HepG2 (cell line): ENCODE results near the gene GDE1. TPM values are rescaled to one million over a fixed set of nuclear protein-coding genes. Genes with fewer than 3 reads are reported as not detected.
A peak's percentile ranks its signal among the peaks of the same experiment; 100 is the strongest.

ENCODE experiments used
- ATAC-seq: fragments of 200-7000 bp; cut with Tn5 transposase; 3 replicates; pipeline ENCODE4 v1.9.1; 2020; ENCODE audit warnings: mild to moderate bottlenecking, moderate library complexity
- BruUV-seq: library from RNA; stranded (reverse); fragments of 400-500 nt; replicated peaks from 2 replicates; lab custom pipeline; 2021; lab: Mats Ljungman, UMichigan
- CTCF ChIA-PET: fragments of 300-600 bp; formaldehyde crosslinking; extraction: SDS; loops from one replicate; lab custom pipeline; 2021; ENCODE audit warnings: low total read pairs, inconsistent platforms, low intra/inter-chr PET ratio; lab: Yijun Ruan, JAX
- POLR2A ChIA-PET: fragments of 350-600 bp; sonication (Branson Sonifier 250); formaldehyde crosslinking; loops from one replicate; lab custom pipeline; 2020; ENCODE audit warnings: antibody characterized with exemption, inconsistent platforms; lab: Yijun Ruan, JAX
- DNase-seq: peaks from one replicate; pipeline ENCODE4 v3.0.0-alpha.2; 2015; ENCODE audit warnings: low spot score
- FAIRE-seq: peaks from 3 replicates; lab custom pipeline; 2011; peaks lifted over from hg19 to GRCh38; lab: Jason Lieb, UNC
- H2AFZ ChIP-seq: one replicate; pipeline ENCODE4 v1.6.1; 2011; ENCODE audit warnings: low read length, inconsistent platforms
- H3K27ac ChIP-seq: fragments of 300-600 bp; 3 replicates; pipeline ENCODE4 v1.8.0; 2011; ENCODE audit warnings: mixed run types, mild to moderate bottlenecking, mixed read lengths, low read length, inconsistent platforms; ENCODE audit not compliant: insufficient read depth; ENCODE audit errors: extremely low read length
- H3K27me3 ChIP-seq, 2 experiments: fragments of 200-600 bp in 1 of 2; 2 replicates in 1 of 2; 3 replicates in 1 of 2; pipeline versions ENCODE4 v1.6.0 to v1.8.0; 2011; ENCODE audit warnings: low read length in 2 of 2, mild to moderate bottlenecking in 2 of 2, moderate library complexity in 2 of 2, inconsistent platforms in 1 of 2; ENCODE audit not compliant: insufficient read depth in 2 of 2, control insufficient read depth in 1 of 2
- H3K36me3 ChIP-seq, 2 experiments: fragments of 200-600 bp in 1 of 2; replicated peaks in 1 of 2; 2 replicates in 1 of 2; 3 replicates in 1 of 2; pipeline versions ENCODE4 v1.5.1 to v1.8.0; 2011; ENCODE audit warnings: low read length in 2 of 2, inconsistent platforms in 1 of 2; ENCODE audit not compliant: insufficient read depth in 2 of 2, control insufficient read depth in 1 of 2
- H3K4me1 ChIP-seq: 2 replicates; pipeline ENCODE4 v1.5.1; 2012; ENCODE audit warnings: low read length, inconsistent platforms; ENCODE audit not compliant: insufficient read depth
- H3K4me2 ChIP-seq: 2 replicates; pipeline ENCODE4 v1.6.0; 2011; ENCODE audit warnings: low read depth, low read length, inconsistent platforms
- H3K4me3 ChIP-seq, 3 experiments: fragments of 200-600 bp in 1 of 3; sonication (generic), shearing (Covaris generic) in 1 of 3; replicated peaks in 1 of 3; 2 replicates each; pipeline ENCODE4 v1.5.1; 2011 to 2016; ENCODE audit warnings: low read length in 3 of 3, inconsistent platforms in 2 of 3, low read depth in 2 of 3, mild to moderate bottlenecking in 2 of 3, control low read depth in 1 of 3, mixed read lengths in 1 of 3; ENCODE audit not compliant: insufficient read depth in 1 of 3
- H3K79me2 ChIP-seq: one replicate; pipeline ENCODE4 v1.6.1; 2011; ENCODE audit warnings: low read length, inconsistent platforms; ENCODE audit not compliant: insufficient read depth
- H3K9ac ChIP-seq: 2 replicates; pipeline ENCODE4 v1.6.0; 2011; ENCODE audit warnings: mild to moderate bottlenecking, low read depth, low read length, inconsistent platforms; ENCODE audit not compliant: insufficient read depth
- H3K9me3 ChIP-seq: 2 replicates; pipeline ENCODE4 v1.5.1; 2012; ENCODE audit warnings: mild to moderate bottlenecking, low read length
- H4K20me1 ChIP-seq: 2 replicates; pipeline ENCODE4 v1.6.0; 2011; ENCODE audit warnings: inconsistent platforms, mild to moderate bottlenecking, low read length, moderate library complexity; ENCODE audit not compliant: insufficient read depth
- BCLAF1 ChIP-seq: fragments of 450-650 bp; IDR thresholded peaks from 2 replicates; pipeline ENCODE4 v1.6.1; 2017; ENCODE audit warnings: mild to moderate bottlenecking
- CBX2 ChIP-seq, 2 experiments: fragments of 200-600 bp in 1 of 2; sonication (generic); formaldehyde crosslinking in 1 of 2; IDR thresholded peaks; 2 replicates each; pipeline versions ENCODE4 v1.7.0 to v1.8.1; 2018 to 2022; ENCODE audit warnings: low read depth in 2 of 2, low read length in 1 of 2, mild to moderate bottlenecking in 1 of 2, missing genetic modification reagents in 1 of 2
- FOXA3 ChIP-seq: IDR thresholded peaks from 2 replicates; pipeline ENCODE4 v1.6.1; 2016; ENCODE audit warnings: missing genetic modification reagents, missing compliant biosample characterization
- GLMP ChIP-seq: sonication (generic); formaldehyde crosslinking; IDR thresholded peaks from 2 replicates; pipeline ENCODE4 v1.9.0; 2021; ENCODE audit warnings: missing genetic modification reagents, mild to moderate bottlenecking, borderline replicate concordance
- HMGXB3 ChIP-seq: sonication (generic); formaldehyde crosslinking; IDR thresholded peaks from 2 replicates; pipeline ENCODE4 v1.4.0; 2020; ENCODE audit warnings: missing genetic modification reagents, borderline replicate concordance
- JARID2 ChIP-seq: sonication (generic); formaldehyde crosslinking; IDR thresholded peaks from 2 replicates; pipeline ENCODE4 v1.8.1; 2023; ENCODE audit warnings: missing genetic modification reagents, inconsistent platforms; ENCODE audit not compliant: insufficient replicate concordance
- MXI1 ChIP-seq: IDR thresholded peaks from 3 replicates; pipeline ENCODE4 v1.6.1; 2012; ENCODE audit warnings: low read depth, low read length, inconsistent platforms, borderline replicate concordance
- PPARG ChIP-seq: conservative IDR thresholded peaks from 2 replicates; pipeline ENCODE4 v1.6.1; 2016; ENCODE audit warnings: missing biosample characterization, missing genetic modification reagents
- RNF2 ChIP-seq: fragments of 450-650 bp; conservative IDR thresholded peaks from 2 replicates; pipeline ENCODE4 v1.6.1; 2016; ENCODE audit warnings: low read depth
- SNAI1 ChIP-seq: sonication (generic); formaldehyde crosslinking; IDR thresholded peaks from 2 replicates; pipeline ENCODE4 v1.5.0; 2020; ENCODE audit warnings: mild to moderate bottlenecking, missing genetic modification reagents, borderline replicate concordance
- TCF7 ChIP-seq: sonication (generic); IDR thresholded peaks from 2 replicates; pipeline ENCODE4 v1.6.1; 2016; ENCODE audit warnings: antibody characterized with exemption, low read depth
- ZNF350 ChIP-seq: sonication (generic); formaldehyde crosslinking; IDR thresholded peaks from 2 replicates; pipeline ENCODE4 v1.4.0; 2020; ENCODE audit warnings: mild to moderate bottlenecking, low read depth, missing genetic modification reagents, borderline replicate concordance
- ZNF589 ChIP-seq: sonication (generic); formaldehyde crosslinking; conservative IDR thresholded peaks from 2 replicates; pipeline ENCODE4 v1.8.0; 2022; ENCODE audit warnings: mild to moderate bottlenecking, moderate library complexity, missing genetic modification reagents
- ZNF7 ChIP-seq: IDR thresholded peaks from 2 replicates; pipeline ENCODE4 v1.6.1; 2016; ENCODE audit warnings: missing biosample characterization, missing genetic modification reagents
- ZNF704 ChIP-seq: sonication (generic); formaldehyde crosslinking; IDR thresholded peaks from 2 replicates; pipeline ENCODE4 v1.8.1; 2023; ENCODE audit warnings: mild to moderate bottlenecking, inconsistent platforms, moderate library complexity, missing genetic modification reagents, borderline replicate concordance
- WGBS: methylation state at CpG from one replicate; pipeline ENCODE4 v1.1.6; 2017; ENCODE audit warnings: low lambda C conversion rate; 5-methylcytosine and 5-hydroxymethylcytosine counted together
- in situ Hi-C: cut with HindIII; loops from 2 replicates; pipeline ENCODE4 v1.10.0; 2017; ENCODE audit warnings: low pct_unique_long_range_greater_than_20kb; ENCODE audit not compliant: extremely low pct_ligation_motif_present
- intact Hi-C: fragments of 100-400 bp; cut with micrococcal nuclease; formaldehyde crosslinking; loops from one replicate; pipeline ENCODE4 v1.10.0; 2022; ENCODE audit not compliant: unreplicated experiment
- polyA plus RNA-seq, 8 experiments: library from polyadenylated mRNA; depleted of rRNA in 3 of 8; stranded (reverse) in 7 of 8; unstranded in 1 of 8; fragments of >200 nt; fragmentation: Illumina TruSeq in 4 of 8; extraction: Trizol in 4 of 8; gene quantifications; 2 replicates each; pipeline versions ENCODE4 v1.2.1 to v1.2.3, GENCODE V29; 2011 to 2016; ENCODE audit warnings: low read depth in 4 of 8, missing spikeins in 1 of 8, mixed read lengths in 1 of 8; ENCODE audit not compliant: insufficient read depth in 1 of 8
- total RNA-seq, 5 experiments: library from RNA; depleted of rRNA; stranded (reverse); fragments of >200 nt; fragmentation: Illumina TruSeq; extraction: Trizol; gene quantifications; 2 replicates each; pipeline ENCODE4 v1.2.3, GENCODE V29; 2016; ENCODE audit warnings: low read depth in 1 of 5

GDE1 gene
- total and polyA plus RNA-seq, 2 of the 13 experiments (the other 11 are each of a cell fraction or from before 2014, with no cell fraction given): 35.9 to 59.0 TPM

GRCh38 chr16:19479302-19479721, 42.6 kb downstream of the GDE1 start:
- DNase-seq: peak; percentile 86
- no peak overlapping the region for H3K9ac ChIP-seq
- H3K4me2 ChIP-seq: peak overlapping the region; percentile 19; the same call in 1 of the 2 replicates
- H3K4me3 ChIP-seq: no peak overlapping the region
- POLR2A ChIA-PET: no interaction called here
- H3K9me3 ChIP-seq: no peaks in the 10 kb centered on the region
- in situ Hi-C loops (no loop called here), intact Hi-C loops (no loop called here)
- WGBS: 0% methylated on average over 3 of the region's 3 CpGs
- no peak overlapping the region for H3K27ac ChIP-seq
- H3K79me2 ChIP-seq: no peaks in the 10 kb centered on the region
- ATAC-seq: peak; percentile 73
- FAIRE-seq: peak; percentile 60
- peaks cover 33% of the 10 kb centered on the region for H3K4me1 ChIP-seq
- CTCF ChIA-PET: no interaction called here
- H3K36me3 ChIP-seq: no peaks in the 10 kb centered on the region
- H3K27me3 ChIP-seq: peaks cover 0 to 7% of the 10 kb centered on the region in 2 experiments; a peak in 2 of 5 replicates
- H2AFZ ChIP-seq: no peak overlapping the region
- H4K20me1 ChIP-seq: no peaks in the 10 kb centered on the region
- no TSS peak for BruUV-seq
- no peak for TF ChIP-seq GLMP (CRISPR knock-in tag)
- TF ChIP-seq SNAI1: no peak
- no peak for TF ChIP-seq CBX2 (IDR thresholded peaks at IDR 0.05; ENCODE audit: low read depth, low read length)
- TF ChIP-seq CBX2 (CRISPR knock-in tag; IDR thresholded peaks at IDR 0.05; ENCODE audit: low read depth): no peak
- peak; percentile 90 for TF ChIP-seq TCF7
- no peak for TF ChIP-seq ZNF350 (CRISPR knock-in tag)
- no peak for TF ChIP-seq ZNF704 (CRISPR knock-in tag)
- TF ChIP-seq ZNF589 (CRISPR knock-in tag): no peak
- peak; percentile 57; the same call in 1 of the 2 replicates for TF ChIP-seq ZNF7 (CRISPR knock-in tag)
- no peak for TF ChIP-seq RNF2
- no peak for TF ChIP-seq JARID2 (CRISPR knock-in tag)
- TF ChIP-seq HMGXB3 (CRISPR knock-in tag): no peak
- no peak for TF ChIP-seq MXI1
- peak; percentile 37; the same call in 1 of the 2 replicates for TF ChIP-seq FOXA3 (CRISPR knock-in tag)
- no peak for TF ChIP-seq BCLAF1
- TF ChIP-seq PPARG (CRISPR knock-in tag): no peak
